NCI-H226 (cell line): ENCODE data around the gene MAP3K5.

Experiments used
- DNase-seq: peaks from one replicate; pipeline ENCODE4 v3.0.0-alpha.2; 2015

The MAP3K5 gene

GRCh38 chr6:136528477-136528876, 263.8 kb downstream of the MAP3K5 start:
- DNase-seq = no peak

DNA sequence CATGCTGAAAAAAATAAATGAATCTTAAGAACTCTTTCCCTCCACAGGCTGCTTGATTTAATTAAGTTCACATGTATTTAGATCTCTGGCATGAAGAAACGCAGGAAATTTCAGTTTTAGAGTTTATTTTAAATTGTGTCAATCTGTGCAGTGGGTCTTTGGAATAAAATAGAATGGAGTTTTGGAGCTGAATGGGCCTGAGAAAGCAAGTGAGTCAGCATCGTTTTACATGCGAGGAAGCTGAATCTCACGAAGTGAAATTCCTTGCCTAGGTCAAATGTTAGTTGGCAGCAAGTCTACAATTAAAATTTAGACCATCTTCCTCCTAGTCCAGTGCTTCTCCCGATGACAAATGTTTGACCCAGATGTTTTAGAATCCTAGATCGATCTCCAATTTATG, 264.4 kb downstream of the MAP3K5 start:
- no peak for DNase-seq

- no peak for DNase-seq
These were observed 265.3 kb downstream of the MAP3K5 start for GRCh38 chr6:136526937-136527336.

DNA sequence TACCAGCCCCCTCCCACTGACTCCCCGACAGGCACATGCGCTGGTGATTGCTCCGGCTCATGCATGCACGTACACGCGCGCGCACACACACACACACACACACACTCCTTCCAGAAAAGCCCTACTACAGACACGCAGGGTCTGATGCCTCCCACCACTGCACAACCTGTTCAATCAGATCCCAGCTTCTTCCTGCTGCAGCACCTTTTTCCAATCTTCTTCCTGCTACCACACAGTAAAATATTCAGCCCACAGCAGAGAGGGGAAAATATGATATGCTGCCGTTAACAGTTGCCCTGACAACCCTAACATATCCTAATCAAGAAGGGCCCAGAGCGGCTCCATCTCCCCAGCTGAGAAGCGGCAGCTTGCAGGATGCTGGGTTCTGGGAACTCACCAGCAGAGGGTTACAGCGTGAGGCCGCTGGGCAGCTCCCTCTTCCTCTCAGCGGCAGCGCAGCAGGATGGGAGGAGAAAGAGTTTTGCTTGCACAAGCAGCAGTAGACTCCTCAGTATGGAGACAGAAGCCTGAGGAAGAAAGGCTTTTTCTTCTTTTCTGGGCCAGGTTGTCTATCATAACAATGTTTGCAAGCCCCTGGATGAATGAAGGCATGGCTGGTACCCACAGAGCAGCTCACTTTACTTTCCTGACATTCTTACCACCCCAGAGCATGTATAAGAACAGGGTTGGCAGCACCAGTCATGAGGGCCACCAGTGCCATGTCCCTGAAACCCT, 265.9 kb downstream of the MAP3K5 start:
- no peak for DNase-seq

DNA sequence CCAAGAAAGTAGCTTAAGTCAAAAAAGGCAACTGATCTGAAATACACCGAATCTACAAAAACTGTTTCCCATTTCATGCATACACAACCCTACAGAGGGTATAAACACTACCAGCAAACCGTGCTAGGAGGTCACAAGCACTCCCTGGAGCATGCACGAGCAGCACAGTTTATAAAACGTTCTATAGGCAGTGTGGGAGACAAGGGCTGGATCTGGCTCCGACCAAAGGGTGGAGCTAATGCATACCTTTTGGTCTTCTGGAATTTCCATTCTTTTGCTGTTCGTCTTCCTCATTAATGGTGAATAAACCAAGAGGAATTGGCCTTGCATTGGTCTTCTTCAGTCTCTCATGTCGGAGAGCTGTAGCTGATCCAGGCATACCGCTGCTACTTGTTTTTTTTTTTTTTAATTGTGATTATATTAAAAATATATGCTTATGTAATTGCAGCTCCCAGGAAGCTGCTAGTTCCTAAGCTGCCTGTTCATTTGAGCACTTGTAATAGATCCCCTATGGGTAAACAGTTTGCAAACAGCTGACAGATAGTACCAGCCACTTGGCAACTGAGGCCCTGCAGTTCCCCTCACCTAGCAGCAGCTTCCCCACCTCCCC, 266.6 kb downstream of the MAP3K5 start:
- no peak for DNase-seq

GRCh38 chr6:136524936-136525413, 267.3 kb downstream of the MAP3K5 start:
- no peak for DNase-seq

- no peak for DNase-seq
These were observed 267.8 kb downstream of the MAP3K5 start for GRCh38 chr6:136524339-136524935.

DNA sequence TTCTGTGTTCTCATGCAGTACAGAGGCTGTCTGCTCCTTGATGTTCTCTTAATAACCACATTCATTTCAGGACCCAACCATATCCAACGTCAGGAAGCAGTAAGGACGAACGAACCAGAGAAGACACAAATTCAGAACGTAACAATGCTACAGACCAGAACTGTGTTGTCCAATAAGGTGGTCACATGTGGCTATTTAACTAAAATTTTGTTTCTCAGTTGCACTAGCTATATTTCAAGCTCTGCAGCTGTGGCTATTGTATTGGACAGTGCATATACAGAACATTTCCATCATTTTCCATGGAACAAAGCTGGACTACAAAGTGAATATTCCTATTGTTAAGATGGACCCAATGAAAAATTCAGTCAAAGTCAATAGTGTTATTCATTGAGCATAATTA, 269.1 kb downstream of the MAP3K5 start:
- DNase-seq = no peak

- DNase-seq = no peak
These were observed 269.6 kb downstream of the MAP3K5 start for GRCh38 chr6:136522636-136523035.

- DNase-seq = no peak
These were observed 270.4 kb downstream of the MAP3K5 start for GRCh38 chr6:136521911-136522310.

GRCh38 chr6:136521427-136521826, 270.9 kb downstream of the MAP3K5 start:
- DNase-seq = no peak

- no peak for DNase-seq
These were observed 271.8 kb downstream of the MAP3K5 start for GRCh38 chr6:136520517-136520916.

GRCh38 chr6:136517582-136517981, 274.7 kb downstream of the MAP3K5 start:
- no peak for DNase-seq

DNA sequence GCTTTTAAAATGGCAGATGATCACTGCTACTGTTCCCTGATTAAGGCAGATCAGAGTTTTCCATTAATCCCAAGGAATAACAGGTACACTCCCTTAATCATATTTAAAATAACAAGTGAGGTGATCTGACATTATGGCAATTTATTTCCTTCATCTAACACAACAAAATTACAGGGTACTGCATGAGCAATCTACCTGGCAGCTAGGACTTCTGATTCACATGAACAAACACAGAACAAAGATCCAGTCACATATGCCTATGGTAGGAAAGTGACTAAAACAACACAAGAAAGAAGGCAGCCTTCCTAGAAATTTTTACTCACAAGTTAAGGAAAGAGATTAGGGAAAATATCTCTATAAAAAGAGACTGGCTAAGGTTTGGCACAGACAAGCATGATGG, 275.3 kb downstream of the MAP3K5 start:
- DNase-seq = no peak

- no peak for DNase-seq
These were observed 277.7 kb downstream of the MAP3K5 start for GRCh38 chr6:136514591-136514990.

- peak; percentile 68 for DNase-seq
These were observed 280.4 kb downstream of the MAP3K5 start for GRCh38 chr6:136511926-136512325.

DNA sequence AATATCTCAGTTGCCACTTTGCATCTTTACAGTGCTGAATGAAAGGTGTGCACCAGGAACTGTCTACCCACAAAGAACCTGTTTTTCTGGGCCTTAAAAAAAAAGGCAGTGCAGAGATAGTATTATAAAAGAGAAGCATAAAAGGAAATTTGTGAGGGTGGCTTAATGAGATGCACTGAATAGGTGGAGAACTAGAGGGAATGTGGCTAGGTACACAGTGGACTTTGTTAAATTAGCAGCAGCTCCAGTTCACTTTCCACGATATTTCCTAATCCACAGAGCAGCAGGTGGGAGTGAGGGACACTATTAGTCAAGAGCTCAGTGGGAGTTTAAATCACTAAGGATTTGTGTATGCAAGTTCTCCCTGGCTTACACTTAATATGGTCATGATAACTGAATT, 280.9 kb downstream of the MAP3K5 start:
- no peak for DNase-seq

DNA sequence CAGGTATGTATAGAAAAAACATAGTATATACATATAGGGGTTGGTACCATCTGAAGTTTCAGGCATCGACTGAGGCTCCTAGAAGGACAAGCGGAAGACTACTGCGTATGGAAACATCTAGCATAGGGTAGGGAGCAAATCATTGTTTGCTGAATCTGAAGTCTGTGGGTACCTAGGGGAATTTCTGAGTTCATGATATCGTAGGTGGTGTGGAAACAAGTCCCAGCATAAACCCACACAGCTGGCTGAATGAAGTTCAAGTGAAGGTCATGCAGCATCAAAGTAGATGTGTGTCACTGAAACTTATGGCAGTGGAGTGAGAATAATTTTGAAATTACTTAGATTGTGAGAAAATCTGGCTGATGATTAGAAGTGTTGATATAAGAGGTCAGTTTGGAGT, 281.5 kb downstream of the MAP3K5 start:
- DNase-seq = no peak

DNA sequence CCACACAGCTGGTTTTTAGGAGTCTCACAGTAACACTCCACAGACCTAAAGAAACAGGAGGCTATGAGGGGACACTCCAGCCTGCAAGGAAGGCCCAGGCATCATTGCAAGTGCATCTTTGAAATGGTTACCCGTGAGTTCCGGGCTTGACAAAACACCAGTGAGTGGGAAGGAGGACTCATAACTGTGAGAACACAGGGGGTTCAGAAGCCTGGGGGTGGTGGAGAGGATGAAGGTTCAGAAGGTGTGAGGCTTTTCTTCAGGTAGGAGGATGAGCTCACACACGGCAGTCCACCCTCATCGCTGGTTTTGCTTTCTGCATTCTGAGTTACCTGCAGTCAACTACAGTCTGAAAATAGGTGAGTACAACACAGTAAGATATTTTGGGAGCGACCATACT, 282.0 kb downstream of the MAP3K5 start:
- DNase-seq = no peak

GRCh38 chr6:136508725-136509392, 283.4 kb downstream of the MAP3K5 start:
- no peak for DNase-seq
